ENCODE measurements around the gene MFSD11. TPM values are rescaled to one million over a fixed set of nuclear protein-coding genes. Genes with fewer than 3 reads are reported as not detected.

MFSD11 gene
- total and polyA plus RNA-seq, 8 donors: 5.9 to 14.6 (median 10.1) TPM

- Histone ChIP-seq H3K27ac (peak overlapping the region in 2 of 4 donors; percentile 19 to 62), H3K27me3 (no peaks in the 10 kb centered on the region), H3K36me3 (no peaks in the 10 kb centered on the region), H3K4me1 (no peaks in the 10 kb centered on the region), H3K4me3 (no peak overlapping the region), H3K9me3 (no peaks in the 10 kb centered on the region)
- WGBS, 2 donors: 74 to 76% methylated on average over 8 of the region's 8 CpGs
- peak in 3 of 4 donors; percentile 8 to 14 (median 11) for ATAC-seq
- TF ChIP-seq CTCF (IDR thresholded peaks at IDR 0.05): no peak
- no peak for DNase-seq
- intact Hi-C loops (cut with DNase I): loop anchor here in 1 of 3 donors (10.0 kb wide), 1 partner anchor 165 kb away; the partner anchor contains the start of gene CYGB
- FAIRE-seq: no peak
These were observed 37.7 kb upstream of the MFSD11 start for GRCh38 chr17:76700270-76700616.

GRCh38 chr17:76700617-76701470 lies 37.1 kb upstream of the MFSD11 start:
- Histone ChIP-seq H3K4me1 (no peaks in the 10 kb centered on the region), H3K27me3 (no peaks in the 10 kb centered on the region), H3K9me3 (no peaks in the 10 kb centered on the region), H3K36me3 (no peaks in the 10 kb centered on the region), H3K4me3 (no peak overlapping the region), H3K27ac (peak overlapping the region in 3 of 4 donors; percentile 16 to 62 (median 19))
- FAIRE-seq: no peak
- intact Hi-C loops (cut with DNase I): loop anchor here in 1 of 3 donors (10.0 kb wide), 1 partner anchor 166 kb away; the partner anchor contains the start of gene CYGB
- 61 to 71% methylated on average over 32 to 33 of the region's 33 CpGs for WGBS, 2 donors
- no peak for TF ChIP-seq CTCF (IDR thresholded peaks at IDR 0.05)
- ATAC-seq: peak; percentile 28 to 69 (median 62)
- peak in 1 of 6 donors; percentile 48 for DNase-seq

- intact Hi-C loops (cut with DNase I): loop anchor here in 1 of 3 donors (10.0 kb wide), 1 partner anchor 167 kb away; the partner anchor contains the start of gene CYGB
- ATAC-seq (no peak), DNase-seq (no peak), FAIRE-seq (no peak)
- H3K9me3 ChIP-seq: no peaks in the 10 kb centered on the region
- no peaks in the 10 kb centered on the region for H3K4me1 ChIP-seq
- H3K4me3 ChIP-seq: no peak overlapping the region
- 62 to 66% methylated on average over 11 of the region's 11 CpGs for WGBS, 2 donors
- TF ChIP-seq CTCF (IDR thresholded peaks at IDR 0.05): no peak
- no peaks in the 10 kb centered on the region for H3K27me3 ChIP-seq
- no peaks in the 10 kb centered on the region for H3K36me3 ChIP-seq
- peak overlapping the region in 2 of 4 donors; percentile 16 to 62 for H3K27ac ChIP-seq
These were observed 36.4 kb upstream of the MFSD11 start for GRCh38 chr17:76701471-76701967.

GRCh38 chr17:76702076-76702475 lies 35.8 kb upstream of the MFSD11 start:
- FAIRE-seq (no peak), DNase-seq (peak in 1 of 6 donors; percentile 2), ATAC-seq (no peak)
- TF ChIP-seq CTCF (IDR thresholded peaks at IDR 0.05): no peak
- Histone ChIP-seq H3K27me3 (no peaks in the 10 kb centered on the region), H3K36me3 (no peaks in the 10 kb centered on the region), H3K4me3 (no peak overlapping the region), H3K9me3 (no peaks in the 10 kb centered on the region), H3K27ac (no peak overlapping the region), H3K4me1 (no peaks in the 10 kb centered on the region)
- WGBS, 2 donors: 60 to 85% methylated on average over 2 of the region's 2 CpGs
- intact Hi-C loops (cut with DNase I): loop anchor here in 1 of 3 donors (10.0 kb wide), 1 partner anchor 167 kb away; the partner anchor contains the start of gene CYGB

Measured in pancreas (tissue), 10 donors.